Astrocyte (in vitro differentiated cells and primary cell): ENCODE results near the gene FUNDC2. TPM values are rescaled to one million over a fixed set of nuclear protein-coding genes. Genes with fewer than 3 reads are reported as not detected.

Experiments used
- DNase-seq: peaks from one replicate; pipeline ENCODE4 v3.0.0-alpha.2; 2010; ENCODE audit warnings: low read depth
- FAIRE-seq: peaks from 2 replicates; lab custom pipeline; 2011; peaks lifted over from hg19 to GRCh38; lab: Jason Lieb, UNC
- H2AFZ ChIP-seq: 2 replicates; pipeline ENCODE4 v1.6.0; 2012; ENCODE audit warnings: low read depth, low read length, inconsistent platforms
- H3K27ac ChIP-seq: 2 replicates; pipeline ENCODE4 v1.5.1; 2011; ENCODE audit warnings: low read depth, low read length, inconsistent platforms
- H3K27me3 ChIP-seq: 2 replicates; pipeline ENCODE4 v1.6.0; 2011; ENCODE audit warnings: low read length, inconsistent platforms; ENCODE audit not compliant: insufficient read depth
- H3K36me3 ChIP-seq: 2 replicates; pipeline ENCODE4 v1.5.1; 2011; ENCODE audit warnings: low read length, inconsistent platforms; ENCODE audit not compliant: insufficient read depth
- H3K4me1 ChIP-seq: 2 replicates; pipeline ENCODE4 v1.5.1; 2011; ENCODE audit warnings: low read length, inconsistent platforms; ENCODE audit not compliant: insufficient read depth
- H3K4me2 ChIP-seq: 2 replicates; pipeline ENCODE4 v1.6.0; 2012; ENCODE audit warnings: low read length, inconsistent platforms
- H3K4me3 ChIP-seq: 2 replicates; pipeline ENCODE4 v1.5.1; 2011; ENCODE audit warnings: low read depth, mild to moderate bottlenecking, low read length, inconsistent platforms; ENCODE audit not compliant: insufficient read depth
- H3K79me2 ChIP-seq: 2 replicates; pipeline ENCODE4 v1.6.0; 2012; ENCODE audit warnings: mild to moderate bottlenecking, low read length, inconsistent platforms; ENCODE audit not compliant: insufficient read depth
- H3K9ac ChIP-seq: 2 replicates; pipeline ENCODE4 v1.6.0; 2012; ENCODE audit warnings: mild to moderate bottlenecking, low read length, inconsistent platforms
- H3K9me3 ChIP-seq: 2 replicates; pipeline ENCODE4 v1.5.1; 2012; ENCODE audit warnings: low read depth, mild to moderate bottlenecking, low read length, inconsistent platforms; ENCODE audit not compliant: insufficient read depth
- H4K20me1 ChIP-seq: 2 replicates; pipeline ENCODE4 v1.6.0; 2012; ENCODE audit warnings: low read length, inconsistent platforms; ENCODE audit not compliant: insufficient read depth
- H3K27ac Mint-ChIP-seq: one replicate; pipeline ENCODE4 v1.8.0; 2021; ENCODE audit warnings: mild to moderate bottlenecking, mixed read lengths; ENCODE audit not compliant: unreplicated experiment
- H3K27me3 Mint-ChIP-seq: one replicate; pipeline ENCODE4 v1.8.0; 2021; ENCODE audit warnings: low read depth, mixed read lengths; ENCODE audit not compliant: unreplicated experiment
- H3K36me3 Mint-ChIP-seq: one replicate; pipeline ENCODE4 v1.8.0; 2021; ENCODE audit warnings: low read depth, mixed read lengths; ENCODE audit not compliant: unreplicated experiment
- H3K4me1 Mint-ChIP-seq: one replicate; pipeline ENCODE4 v1.8.0; 2021; ENCODE audit warnings: low read depth, mixed read lengths; ENCODE audit not compliant: unreplicated experiment
- H3K4me3 Mint-ChIP-seq: one replicate; pipeline ENCODE4 v1.8.0; 2021; ENCODE audit warnings: mild to moderate bottlenecking, moderate library complexity, mixed read lengths; ENCODE audit not compliant: unreplicated experiment
- H3K9me3 Mint-ChIP-seq: one replicate; pipeline ENCODE4 v1.8.0; 2021; ENCODE audit warnings: mild to moderate bottlenecking, mixed read lengths; ENCODE audit not compliant: unreplicated experiment
- EZH2 ChIP-seq: IDR thresholded peaks from 2 replicates; pipeline ENCODE4 v1.6.1; 2012; ENCODE audit warnings: mild to moderate bottlenecking, low read length, inconsistent platforms; ENCODE audit not compliant: insufficient read depth
- total RNA-seq: library from RNA; stranded (reverse); gene quantifications from 2 replicates; pipeline ENCODE4 v1.2.1, GENCODE V29; 2021
- TF ChIP-seq, protein P1 (sequence below): IDR thresholded peaks from 2 replicates; pipeline ENCODE4 v1.5.1; 2011; ENCODE audit warnings: low read depth, mild to moderate bottlenecking, inconsistent platforms, low read length, moderate library complexity; ENCODE audit not compliant: insufficient read depth

The FUNDC2 gene
- total RNA-seq, 1 donor from 2014 or later: 49.5 TPM

DNA sequence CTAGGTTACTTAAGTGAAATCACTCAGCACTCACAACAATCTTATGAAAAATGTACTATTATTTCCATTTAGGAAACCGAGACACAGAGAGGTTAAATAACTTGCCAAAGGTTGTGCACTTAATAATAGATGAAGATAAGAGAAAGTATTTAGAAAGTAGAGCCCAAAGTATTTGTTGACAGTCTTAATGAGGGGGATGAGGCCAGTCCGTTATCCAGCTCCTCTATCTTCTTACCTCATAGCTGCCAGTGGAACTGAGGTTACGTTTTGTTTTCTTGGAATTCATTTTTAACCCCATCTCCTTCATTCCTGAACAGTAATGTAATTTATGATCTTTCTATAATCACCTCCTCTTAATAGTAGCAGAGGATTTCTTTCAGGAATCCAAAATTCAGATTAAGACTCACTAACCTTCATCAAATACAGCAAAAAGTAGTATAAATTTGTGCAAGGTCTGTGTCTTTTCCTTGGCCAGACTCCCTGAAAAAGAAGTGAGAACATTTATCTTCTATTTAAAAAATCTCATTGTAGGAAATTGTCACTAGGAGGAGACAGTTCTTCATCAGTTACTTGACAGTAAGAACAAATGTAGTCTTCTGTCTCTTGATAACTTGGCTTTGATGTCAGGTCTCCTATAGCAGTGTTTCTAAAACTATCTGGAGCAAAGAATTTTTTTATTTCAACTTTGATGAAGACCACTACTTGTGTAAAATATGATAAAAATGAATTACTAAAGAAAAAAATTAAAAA lies 39.6 kb upstream of the FUNDC2 start:
- FAIRE-seq: peak; percentile 78
- H3K27ac Mint-ChIP-seq: no peak overlapping the region
- no peaks in the 10 kb centered on the region for H3K36me3 ChIP-seq

GRCh38 chrX:154987940-154988339 lies 38.7 kb upstream of the FUNDC2 start:
- H2AFZ ChIP-seq: no peak overlapping the region
- no peak overlapping the region for H3K9ac ChIP-seq
- no peaks in the 10 kb centered on the region for H4K20me1 ChIP-seq
- H3K4me1 ChIP-seq: no peaks in the 10 kb centered on the region
- DNase-seq: no peak
- Mint-ChIP-seq H3K27me3 (no peaks in the 10 kb centered on the region), H3K4me1 (no peaks in the 10 kb centered on the region), H3K4me3 (no peak overlapping the region), H3K36me3 (no peaks in the 10 kb centered on the region), H3K9me3 (no peaks in the 10 kb centered on the region), H3K27ac (no peak overlapping the region)
- no peak overlapping the region for H3K4me3 ChIP-seq
- H3K4me2 ChIP-seq: no peak overlapping the region
- H3K36me3 ChIP-seq: no peaks in the 10 kb centered on the region
- no peaks in the 10 kb centered on the region for H3K79me2 ChIP-seq
- FAIRE-seq: peak; percentile 49
- H3K27ac ChIP-seq: no peak overlapping the region
- no peaks in the 10 kb centered on the region for H3K9me3 ChIP-seq
- no peak for TF ChIP-seq EZH2
- TF ChIP-seq, protein P1, sequence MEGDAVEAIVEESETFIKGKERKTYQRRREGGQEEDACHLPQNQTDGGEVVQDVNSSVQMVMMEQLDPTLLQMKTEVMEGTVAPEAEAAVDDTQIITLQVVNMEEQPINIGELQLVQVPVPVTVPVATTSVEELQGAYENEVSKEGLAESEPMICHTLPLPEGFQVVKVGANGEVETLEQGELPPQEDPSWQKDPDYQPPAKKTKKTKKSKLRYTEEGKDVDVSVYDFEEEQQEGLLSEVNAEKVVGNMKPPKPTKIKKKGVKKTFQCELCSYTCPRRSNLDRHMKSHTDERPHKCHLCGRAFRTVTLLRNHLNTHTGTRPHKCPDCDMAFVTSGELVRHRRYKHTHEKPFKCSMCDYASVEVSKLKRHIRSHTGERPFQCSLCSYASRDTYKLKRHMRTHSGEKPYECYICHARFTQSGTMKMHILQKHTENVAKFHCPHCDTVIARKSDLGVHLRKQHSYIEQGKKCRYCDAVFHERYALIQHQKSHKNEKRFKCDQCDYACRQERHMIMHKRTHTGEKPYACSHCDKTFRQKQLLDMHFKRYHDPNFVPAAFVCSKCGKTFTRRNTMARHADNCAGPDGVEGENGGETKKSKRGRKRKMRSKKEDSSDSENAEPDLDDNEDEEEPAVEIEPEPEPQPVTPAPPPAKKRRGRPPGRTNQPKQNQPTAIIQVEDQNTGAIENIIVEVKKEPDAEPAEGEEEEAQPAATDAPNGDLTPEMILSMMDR: no peak
- H3K27me3 ChIP-seq: no peaks in the 10 kb centered on the region

More for the DNA sequence above, 39.6 kb upstream of the FUNDC2 start:
- Histone ChIP-seq H4K20me1 (no peaks in the 10 kb centered on the region), H3K27ac (no peak overlapping the region), H3K4me1 (no peaks in the 10 kb centered on the region), H3K4me2 (no peak overlapping the region), H3K9me3 (no peaks in the 10 kb centered on the region), H3K9ac (no peak overlapping the region), H3K79me2 (no peaks in the 10 kb centered on the region), H2AFZ (no peak overlapping the region), H3K4me3 (no peak overlapping the region), H3K27me3 (no peaks in the 10 kb centered on the region)
- H3K36me3 Mint-ChIP-seq: no peaks in the 10 kb centered on the region
- H3K4me1 Mint-ChIP-seq: no peaks in the 10 kb centered on the region
- no peak for DNase-seq
- H3K4me3 Mint-ChIP-seq: no peak overlapping the region
- no peaks in the 10 kb centered on the region for H3K27me3 Mint-ChIP-seq
- no peaks in the 10 kb centered on the region for H3K9me3 Mint-ChIP-seq
- TF ChIP-seq, protein P1: no peak
- TF ChIP-seq EZH2: no peak

DNA sequence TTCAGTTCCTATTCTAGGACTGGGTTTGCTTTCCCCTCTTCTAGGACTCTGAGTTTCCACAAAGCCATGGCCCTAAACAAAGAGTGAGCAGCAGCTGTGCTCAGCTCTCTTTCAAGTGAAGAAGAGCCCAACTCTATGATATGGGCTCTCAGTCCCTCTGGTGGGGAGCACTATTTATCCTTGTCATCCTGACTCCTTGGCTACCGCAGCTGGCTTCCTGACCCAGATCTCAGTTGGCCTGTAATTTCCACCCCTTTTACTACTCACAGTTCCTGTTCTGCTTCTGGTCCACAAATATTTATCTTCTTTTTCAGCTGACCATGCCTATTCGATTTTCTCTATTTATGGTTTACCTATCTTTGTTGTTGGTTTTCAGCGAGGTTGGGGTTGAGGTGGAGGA lies 37.9 kb upstream of the FUNDC2 start:
- FAIRE-seq (no peak), DNase-seq (no peak)
- Histone ChIP-seq H4K20me1 (no peaks in the 10 kb centered on the region), H3K27me3 (no peaks in the 10 kb centered on the region), H2AFZ (no peak overlapping the region), H3K4me1 (no peaks in the 10 kb centered on the region), H3K36me3 (no peaks in the 10 kb centered on the region), H3K27ac (no peak overlapping the region), H3K79me2 (no peaks in the 10 kb centered on the region), H3K4me3 (no peak overlapping the region), H3K9me3 (no peaks in the 10 kb centered on the region), H3K9ac (no peak overlapping the region), H3K4me2 (no peak overlapping the region)
- TF ChIP-seq EZH2: no peak
- no peaks in the 10 kb centered on the region for H3K36me3 Mint-ChIP-seq
- no peaks in the 10 kb centered on the region for H3K9me3 Mint-ChIP-seq
- no peak overlapping the region for H3K4me3 Mint-ChIP-seq
- no peaks in the 10 kb centered on the region for H3K27me3 Mint-ChIP-seq
- H3K4me1 Mint-ChIP-seq: no peaks in the 10 kb centered on the region
- no peak overlapping the region for H3K27ac Mint-ChIP-seq
